Measurements from ENCODE around the gene CRTC1.
"Not testable (repeated sequence)": the region's sequence is repeated elsewhere in the genome, so short reads cannot be mapped to it uniquely, and the experiment has no call there.

Gene CRTC1

DNA sequence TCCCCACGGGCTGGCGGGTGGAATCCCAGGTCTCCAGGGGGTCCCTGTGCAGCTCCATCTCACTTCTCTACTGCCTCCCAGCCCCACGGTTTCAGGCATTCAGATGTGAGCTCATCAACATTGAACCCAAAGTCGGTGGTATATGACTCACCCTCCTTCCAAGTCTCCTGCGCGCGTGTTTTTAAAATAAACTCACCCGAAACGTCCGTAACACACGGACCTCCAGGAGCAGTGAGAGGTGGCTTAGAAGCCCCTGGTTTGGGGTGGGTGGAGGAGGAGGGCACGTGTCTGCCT lies 14.0 kb upstream of the CRTC1 start:
- DNase-seq: no peak

DNA sequence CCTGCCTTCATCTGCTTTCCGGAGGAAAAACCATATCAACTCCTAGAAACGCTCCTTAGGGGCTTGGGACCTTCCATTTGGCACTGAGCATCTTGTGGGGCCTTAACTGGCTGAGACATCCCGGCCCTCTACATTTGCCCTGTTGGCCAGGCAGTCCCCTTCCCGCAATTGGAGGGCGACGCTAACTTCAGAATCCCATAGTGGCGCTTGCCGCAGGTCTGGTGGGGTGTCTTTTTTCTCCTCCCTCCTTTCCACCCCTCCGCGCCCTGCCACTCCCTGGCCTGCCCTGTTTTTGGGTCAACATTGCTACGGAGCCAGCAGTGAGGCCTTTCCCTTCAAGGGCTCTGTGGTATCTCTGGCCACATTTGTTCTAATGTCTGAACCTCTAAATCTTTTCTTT lies 13.6 kb upstream of the CRTC1 start:
- DNase-seq: no peak

DNA sequence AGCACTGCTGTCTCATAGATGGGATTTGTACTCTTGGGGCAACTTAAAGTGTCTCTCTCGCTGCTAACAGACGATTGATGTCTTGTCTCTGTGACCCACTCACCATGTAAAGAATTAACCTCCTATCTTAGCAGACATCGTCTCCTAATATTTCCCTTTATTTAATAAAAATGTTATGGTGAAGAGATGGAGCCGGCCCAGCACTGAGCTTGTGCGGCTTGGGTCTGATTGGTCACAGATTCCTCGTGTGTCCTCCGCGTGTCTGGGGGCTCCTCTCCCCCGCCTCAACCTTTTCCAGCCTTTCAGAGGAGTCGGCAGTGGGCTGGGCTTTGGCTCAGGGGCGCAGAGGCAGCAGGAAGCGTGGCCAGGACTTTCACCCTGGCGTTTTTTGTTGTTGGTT lies 13.2 kb upstream of the CRTC1 start:
- no peak for DNase-seq

DNA sequence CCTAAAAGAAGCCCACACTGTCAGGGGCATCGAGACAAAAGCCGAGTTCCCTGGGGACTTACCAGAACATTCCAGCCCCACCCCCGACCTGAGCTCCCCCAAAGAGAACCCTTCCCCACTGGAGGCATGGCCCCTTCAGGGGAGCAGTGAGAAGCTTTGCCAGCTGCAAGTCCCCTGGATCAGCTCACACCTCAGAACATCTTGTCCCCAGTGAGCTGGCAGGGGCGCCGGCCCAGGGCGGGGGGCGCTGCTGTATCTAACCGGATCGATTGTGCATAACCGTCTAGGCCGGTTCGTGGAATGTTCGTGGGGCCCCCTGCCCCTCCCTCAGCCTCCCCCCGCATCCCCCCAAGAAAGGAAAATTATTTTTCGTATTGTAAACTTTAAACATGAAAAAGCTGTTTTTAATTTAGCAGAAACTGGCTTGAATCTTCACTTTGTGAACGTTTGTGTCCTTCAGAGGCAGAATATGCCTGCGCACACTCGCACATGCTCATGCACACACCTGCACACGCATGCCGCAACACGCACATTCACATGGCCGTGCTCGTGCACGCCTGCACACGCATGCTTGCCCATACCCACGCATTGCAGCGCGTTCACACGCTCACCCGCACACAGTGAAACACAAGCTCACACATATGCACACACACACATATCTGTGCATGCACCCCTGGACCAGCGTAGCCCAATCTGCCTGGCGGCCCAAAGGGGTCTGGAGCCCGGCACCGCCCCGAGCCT lies 12.0 kb upstream of the CRTC1 start:
- DNase-seq: no peak

DNA sequence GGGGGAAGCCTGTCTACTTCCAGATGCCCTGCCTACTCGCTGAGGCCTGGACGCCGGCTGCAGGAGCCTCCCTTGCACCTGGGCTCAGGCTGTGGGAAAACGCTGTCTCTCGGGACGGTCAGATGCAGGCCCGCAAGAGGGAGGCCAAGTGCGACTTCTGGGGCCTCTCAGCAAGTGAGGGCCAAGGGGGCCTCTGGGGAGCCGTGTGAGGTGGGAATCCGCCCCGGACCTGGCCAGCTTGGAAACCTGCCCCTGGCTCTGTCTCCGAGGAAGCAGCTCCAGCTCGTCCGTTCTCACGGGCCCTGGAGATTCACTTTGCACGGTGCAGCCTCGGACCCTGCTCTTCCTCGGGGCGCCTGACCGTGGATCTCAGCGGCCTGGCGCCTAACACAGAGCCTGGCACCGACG lies 11.4 kb upstream of the CRTC1 start:
- DNase-seq: no peak

DNA sequence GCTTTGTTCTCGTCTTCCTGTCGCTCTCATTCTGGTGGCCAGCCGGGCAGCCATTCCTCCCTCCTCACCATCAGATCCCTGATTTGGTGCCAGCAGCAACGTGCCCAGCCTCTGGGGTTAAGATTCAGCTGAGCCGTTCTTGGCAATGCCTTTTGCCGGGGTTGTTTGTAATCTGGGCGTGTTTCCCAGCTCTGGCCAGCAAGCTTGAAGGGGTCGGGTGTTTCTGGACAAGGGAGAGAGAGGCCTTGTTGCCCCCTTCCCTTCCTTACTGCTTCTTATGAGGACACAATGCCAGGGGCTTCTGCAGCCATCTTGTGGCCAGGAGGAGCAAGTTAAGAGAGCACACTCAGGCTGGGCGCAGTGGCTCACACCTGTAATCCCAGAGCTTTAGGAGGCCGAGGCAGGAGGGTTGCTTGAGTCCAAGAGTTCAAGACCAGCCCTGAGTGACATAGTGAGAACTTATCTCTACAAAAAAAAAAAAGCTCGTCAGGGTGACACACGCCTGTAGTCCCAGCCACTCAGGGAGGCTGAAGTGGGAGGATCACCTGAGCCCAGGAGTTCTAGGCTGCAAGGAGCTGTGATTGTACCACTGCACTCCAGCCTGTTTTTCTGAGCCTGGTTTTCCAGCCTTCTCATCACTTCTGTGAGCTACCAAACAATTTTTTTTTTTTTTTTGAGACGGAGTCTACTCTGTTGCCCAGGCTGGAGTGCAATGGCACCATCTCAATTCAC lies 10.7 kb upstream of the CRTC1 start:
- no peak for DNase-seq

DNA sequence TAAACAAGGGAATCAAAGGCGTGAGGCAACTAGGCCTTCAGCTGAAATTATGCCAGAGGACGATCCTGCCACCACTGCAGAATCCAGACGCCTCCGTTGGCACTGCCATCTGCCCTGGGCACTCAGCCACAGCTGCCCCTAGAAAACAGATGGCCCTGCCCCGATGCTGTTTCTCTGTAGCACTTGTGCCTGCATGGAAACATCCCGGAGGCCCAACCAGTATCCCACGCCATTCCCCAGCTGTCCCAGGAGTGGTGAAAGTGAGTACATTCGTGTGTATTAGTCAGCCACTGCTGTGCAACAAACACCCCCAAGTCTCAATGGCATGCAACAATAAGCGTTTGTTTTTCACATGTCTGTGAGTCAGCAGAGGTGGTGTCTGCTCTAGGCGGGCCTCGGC lies 8.9 kb upstream of the CRTC1 start:
- DNase-seq: no peak

DNA sequence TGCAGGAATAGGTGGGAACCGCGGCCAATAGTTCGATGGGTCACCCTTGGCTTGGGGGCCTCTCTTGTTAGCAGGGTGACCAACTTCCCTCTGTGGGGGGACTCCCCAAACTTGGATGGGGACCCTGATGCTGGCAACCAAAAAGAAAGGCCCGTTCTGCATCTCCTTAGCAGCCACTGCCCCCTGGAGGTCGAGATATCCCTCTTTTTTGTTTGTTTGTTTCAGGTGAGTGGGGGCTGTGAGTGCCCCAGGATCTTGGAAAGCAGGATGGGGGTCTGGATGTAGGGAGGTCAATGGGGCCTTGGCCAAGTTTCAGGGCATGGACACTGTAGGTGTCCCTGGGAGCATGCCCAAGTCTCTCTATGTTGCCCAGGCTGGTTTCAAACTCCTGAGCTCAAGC lies 7.7 kb upstream of the CRTC1 start:
- DNase-seq: peak in 2 of 4 experiments; percentile 35 to 37

DNA sequence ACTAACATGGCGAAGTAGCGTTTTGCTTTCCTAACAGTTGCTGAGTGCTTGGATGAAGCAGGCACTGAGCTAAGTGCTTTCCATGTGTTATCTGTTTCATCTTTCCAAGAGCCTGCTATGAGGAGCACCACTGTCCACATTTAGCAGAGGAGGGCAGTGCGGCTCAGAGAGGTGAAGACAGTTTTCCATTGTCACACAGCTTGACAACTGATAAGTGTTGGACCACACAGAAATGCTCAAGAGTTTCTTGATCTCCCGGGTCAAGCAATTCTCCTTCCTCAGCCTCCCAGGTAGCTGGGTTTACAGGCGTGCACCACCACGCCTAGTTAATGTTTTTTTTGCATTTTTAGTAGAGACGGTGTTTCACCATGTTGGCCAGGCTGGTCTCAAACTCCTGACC lies 6.8 kb upstream of the CRTC1 start:
- no peak for DNase-seq

DNA sequence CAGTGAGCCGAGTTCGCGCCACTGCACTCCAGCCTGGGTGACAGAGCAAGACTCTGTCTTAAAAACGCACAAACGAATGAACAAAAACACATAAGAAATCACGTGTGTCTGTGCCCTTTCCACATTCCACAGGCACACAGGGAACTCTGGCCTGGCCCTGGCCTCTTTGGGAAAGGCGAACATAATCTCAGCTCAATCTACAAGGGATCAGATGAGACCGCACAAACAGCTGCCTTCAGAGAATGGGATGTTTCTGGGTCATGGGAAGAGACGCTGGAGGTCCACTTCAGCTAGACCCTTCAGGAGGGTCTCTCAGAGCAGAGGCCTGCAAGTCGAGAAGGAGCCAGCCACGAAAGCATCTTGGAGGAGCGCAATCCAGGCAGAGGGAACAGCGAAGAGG lies 6.3 kb upstream of the CRTC1 start:
- no peak for DNase-seq

DNA sequence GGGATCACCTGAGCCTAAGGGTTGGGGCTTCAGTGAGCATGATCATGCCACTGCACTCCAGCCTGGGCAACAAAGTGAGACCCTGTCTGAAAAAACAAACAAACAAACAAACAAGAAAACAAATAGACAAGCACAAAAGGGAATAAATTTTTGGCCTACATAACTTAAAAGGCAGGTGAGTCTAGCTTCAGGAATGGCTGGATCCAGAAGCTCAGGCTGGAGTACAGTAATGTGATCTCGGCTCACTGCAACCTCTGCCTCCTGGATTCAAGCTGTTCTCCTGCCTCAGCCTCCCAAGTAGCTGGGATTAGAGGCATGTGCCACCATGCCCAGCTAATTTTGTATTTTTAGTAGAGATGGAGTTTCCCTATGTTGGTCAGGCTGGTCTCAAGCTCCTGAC lies 3.3 kb upstream of the CRTC1 start:
- DNase-seq: not testable (repeated sequence)

DNA sequence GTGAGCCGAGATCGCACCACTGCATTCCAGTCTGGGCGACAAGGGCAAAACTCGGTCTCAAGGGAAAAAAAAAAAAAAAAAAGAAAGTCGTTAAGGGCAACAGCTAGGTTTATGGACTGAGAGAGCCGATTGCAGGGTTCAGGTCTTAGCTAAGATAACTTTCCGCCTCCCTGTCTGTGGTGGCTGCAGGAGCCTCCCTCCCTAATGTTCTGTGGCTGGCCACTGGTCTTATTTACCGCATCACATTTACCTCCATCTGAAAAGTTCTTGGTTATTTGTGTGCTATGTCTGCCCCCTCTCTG lies 722 bp upstream of the CRTC1 start:
- DNase-seq: no peak

DNA sequence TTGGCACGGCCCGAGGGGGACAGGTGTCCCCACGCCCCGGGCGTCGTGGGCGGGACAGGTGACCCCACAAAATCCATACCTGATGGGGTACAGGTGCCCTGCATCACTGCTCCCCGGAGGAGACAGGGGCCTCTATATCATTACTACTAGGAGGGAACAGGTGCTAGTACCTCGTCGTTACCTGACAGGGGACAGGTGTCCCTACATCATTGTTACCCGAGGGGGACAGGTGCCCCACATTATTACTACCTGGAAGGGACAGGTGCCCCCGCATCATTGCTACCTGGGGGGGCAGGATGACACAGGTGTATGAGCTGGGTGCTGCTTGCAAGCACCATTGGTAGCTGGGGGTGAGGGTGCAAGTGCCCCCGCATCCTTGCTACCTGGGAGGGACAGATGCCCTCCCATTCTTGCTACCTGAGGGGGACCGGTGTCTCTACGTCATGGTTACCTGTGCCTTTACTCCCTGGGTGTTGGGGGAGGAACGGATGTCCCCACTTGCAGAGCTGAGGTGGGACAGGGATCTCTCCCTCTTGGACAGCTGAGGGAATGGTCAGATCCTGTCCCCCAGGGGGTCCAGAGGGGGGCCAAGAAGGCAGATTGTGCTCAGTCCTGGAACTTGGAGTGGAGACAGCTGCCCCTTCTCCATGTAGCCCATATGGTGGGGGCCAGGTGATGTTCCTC lies 620 bp downstream of the CRTC1 start:
- DNase-seq: no peak

DNA sequence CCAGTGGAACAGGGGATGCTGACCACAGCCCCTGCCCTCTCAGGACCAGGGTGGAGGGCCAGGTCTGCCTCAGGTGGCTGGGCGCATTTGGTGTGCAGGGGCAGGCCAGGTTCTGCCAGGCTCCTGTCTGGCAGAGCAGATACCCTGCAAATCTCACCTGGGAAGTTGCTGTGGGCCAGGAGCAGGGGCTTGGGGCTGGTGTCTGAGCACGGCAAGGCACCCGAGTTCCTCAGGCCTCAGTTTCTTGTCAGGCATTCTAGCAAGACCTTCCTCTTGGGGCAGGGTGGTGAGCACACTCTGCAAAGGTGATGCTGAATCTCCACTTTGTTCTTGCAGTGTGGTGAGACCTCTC lies 1.1 kb downstream of the CRTC1 start:
- DNase-seq: no peak

DNA sequence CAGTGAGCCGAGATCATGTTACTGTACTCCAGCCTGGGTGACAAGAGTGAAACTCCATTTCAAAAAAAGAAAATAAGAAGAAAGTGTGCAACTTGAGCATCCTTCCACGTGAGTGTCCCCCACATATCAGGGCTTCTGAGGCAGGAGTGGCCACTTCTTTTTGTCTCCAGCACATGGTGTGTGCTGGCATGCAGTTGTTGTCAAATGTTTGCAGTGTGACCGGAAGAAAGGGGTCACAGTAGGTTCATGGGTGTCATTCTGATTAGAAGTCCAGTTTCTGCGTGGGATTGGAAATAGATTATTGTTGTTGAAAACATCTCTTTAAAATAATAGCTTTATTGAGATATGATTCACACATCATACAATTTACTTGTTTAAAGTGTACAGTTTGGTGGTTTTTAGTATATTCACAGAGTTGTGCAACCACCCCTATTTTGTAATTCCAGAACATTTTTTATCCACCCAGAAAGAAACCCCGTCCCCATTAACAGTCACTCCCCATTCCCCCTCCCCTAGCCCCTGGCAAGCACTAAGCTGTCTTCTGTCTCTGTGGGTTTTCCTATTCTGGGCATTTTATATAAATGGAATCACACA lies 2.2 kb downstream of the CRTC1 start:
- DNase-seq: no peak

DNA sequence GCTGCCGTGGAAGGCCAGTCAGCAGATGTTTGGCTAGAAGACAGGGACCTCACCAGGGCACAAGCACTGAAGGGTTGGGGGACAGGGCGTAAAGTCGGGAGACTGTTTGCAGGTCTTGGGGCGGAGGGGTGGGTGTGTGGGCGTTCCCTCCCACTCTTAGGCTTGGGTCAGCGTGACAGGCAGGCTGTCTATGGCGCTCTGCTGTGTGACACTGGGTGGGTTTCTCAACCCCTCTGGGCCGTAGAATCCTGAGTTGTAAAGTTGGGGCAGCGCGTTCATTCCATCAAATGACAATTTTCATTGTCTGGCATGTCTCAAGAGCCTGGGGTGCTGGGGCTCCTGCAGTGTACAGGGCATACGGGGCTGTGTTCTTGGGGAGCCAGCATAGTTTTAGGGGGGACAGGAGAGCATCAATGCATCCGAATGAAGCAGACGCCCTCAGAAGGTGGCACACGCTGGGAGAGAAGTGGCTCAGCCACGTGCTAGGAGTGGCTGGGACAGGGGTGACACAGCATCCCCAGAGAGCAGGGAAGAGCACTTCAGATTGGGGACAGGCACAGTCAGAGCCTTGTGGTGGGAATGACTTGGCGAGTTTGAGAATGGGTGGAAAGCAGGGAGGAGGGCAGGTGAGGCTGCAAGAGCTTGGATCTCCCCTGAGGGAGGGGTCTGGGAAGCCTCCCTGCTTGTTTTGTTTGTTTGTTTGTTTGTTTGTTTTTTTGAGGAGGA lies 4.4 kb downstream of the CRTC1 start:
- DNase-seq: no peak

DNA sequence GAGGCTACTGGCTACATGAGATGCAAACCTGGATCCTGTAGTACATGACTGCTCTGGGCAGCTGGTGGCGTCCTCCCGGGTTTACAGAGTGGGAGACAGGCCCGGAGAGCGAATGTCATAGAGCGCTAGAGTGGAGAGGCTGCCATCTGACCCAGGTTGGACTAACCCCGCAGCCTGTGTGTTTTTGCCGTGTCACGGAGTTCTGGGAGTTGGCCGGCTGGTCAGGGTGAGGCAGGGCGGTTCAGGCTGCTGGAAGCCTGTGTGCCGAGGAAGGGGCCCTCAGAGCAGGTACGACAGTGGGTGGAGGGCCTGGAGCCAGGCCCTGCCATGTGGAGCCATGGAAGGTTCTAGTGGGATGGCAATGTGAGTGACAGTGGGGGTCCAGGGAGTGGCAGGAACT lies 12.5 kb downstream of the CRTC1 start:
- DNase-seq: no peak

DNA sequence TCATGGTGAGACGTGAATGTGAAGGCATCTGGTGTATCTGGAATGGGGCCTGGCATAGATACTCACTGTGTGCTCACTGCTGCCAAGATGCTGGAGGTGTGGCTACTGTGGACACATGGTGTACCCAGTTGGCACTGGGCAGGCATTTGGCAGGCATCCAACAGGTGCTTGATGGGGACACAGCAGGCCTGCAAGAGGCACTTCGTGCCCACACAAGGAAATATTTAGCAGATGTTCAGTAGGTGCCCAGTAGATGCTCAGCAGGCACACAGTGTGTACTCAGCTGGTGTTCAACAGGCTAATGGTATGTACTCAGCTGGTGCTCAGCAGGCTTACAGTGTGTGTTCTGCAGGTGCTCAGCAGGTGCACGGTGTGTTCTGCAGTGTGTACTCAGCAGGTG lies 14.2 kb downstream of the CRTC1 start:
- DNase-seq: no peak

DNA sequence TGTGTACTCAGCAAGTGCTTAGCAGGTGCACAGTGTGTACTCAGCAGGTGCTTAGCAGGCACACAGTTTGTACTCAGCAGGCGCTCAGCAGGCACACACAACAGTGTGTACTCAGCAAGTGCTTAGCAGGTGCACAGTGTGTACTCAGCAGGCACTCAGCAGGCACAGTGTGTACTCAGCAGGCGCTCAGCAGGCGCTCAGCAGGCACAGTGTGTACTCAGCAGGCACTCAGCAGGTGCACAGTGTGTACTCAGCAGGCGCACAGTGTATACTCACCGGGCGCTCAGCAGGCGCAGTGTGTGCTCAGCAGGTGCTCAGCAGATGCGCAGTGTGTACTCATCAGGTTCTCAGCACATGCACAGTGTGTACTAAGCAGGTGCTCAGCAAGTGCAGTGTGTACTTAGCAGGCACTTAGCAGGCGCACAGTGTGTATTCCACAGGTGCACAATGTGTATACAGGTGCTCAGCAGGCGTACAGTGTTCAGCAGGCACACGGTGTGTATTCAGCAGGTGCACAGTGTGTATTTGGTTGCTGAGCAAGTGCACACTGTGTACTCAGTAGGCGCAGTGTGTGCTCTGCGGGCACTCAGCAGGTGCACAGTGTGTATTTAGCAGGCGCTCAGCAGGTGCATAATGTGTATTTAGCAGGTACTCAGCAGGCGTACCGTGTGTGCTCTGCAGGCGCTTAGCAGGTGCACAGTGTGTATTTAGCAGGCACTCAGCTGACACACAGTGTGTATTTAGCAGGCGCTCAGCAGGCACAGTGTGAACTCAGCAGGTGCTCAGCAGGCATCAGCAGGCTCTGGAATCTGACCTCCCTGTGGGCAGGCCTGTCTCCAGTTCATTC lies 15.1 kb downstream of the CRTC1 start:
- DNase-seq: no peak

DNA sequence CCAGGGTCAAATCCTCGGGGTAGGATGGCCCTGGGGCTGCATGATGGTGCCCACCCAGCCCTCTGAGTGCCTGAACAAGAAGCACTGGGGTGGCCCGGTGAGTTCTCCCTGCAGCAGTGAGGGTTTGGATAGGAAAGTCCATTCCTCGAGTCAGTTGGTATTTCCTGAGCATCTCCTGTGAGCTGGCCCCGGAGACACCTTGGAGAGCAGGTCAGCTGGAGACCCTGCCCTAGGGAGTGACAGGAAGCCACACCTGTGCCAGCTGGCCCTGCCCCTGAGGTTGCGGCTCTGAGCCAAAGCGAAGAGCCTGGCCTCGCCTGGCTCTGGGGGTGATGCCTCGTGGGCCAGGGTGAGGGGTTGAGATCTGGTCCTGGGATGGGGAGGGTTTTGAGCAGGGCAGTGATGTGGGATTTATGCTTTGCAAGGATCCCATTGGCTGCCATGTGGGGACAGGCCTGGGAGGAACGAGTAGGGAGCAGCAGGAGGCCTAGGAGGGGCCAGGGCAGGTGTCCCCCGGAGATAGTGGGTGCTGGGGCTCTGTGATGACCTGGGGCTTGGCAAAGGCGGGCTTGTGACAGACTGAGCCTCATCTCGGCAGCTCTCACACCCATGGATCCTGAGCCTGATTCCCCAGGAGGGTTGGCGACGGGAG lies 16.0 kb downstream of the CRTC1 start:
- no peak for DNase-seq

DNA sequence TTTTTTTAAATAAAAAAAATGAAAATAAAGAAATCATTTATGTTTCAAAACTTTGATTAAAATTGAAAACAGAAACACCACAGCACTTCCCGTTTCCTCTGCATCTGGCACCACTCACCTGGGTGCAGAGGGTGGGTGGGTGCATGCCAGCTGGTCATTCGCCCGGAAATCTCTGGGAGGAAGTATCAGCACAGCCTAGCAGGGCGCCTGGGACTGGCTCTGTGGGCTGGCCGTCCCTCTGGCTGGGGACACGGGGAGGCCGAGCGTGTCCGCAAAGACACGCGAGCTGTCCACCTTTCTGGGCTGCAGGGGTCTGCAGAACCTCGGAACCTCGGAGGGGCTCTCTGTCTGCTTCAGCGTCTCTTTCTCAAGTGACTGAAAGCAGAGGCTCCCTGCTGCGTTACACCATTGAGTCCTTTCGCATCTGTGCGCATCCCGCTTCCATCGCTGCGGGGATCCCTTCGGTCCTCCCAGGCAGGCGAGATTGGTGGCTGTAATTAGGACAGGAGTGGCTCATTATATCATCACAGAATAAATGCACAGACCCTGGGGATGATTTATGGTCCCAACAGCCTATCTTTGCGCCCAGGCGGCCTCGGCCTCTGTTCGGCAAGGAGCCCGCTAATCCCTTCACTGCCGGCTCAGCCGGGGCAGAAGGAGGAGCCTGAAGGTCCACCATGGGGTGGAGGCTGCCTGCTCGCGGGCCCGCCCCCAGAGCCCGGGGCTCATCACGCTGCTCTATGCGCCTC lies 17.2 kb downstream of the CRTC1 start:
- DNase-seq: peak; percentile 55 to 77 (median 69)
